Endothelial cell of hepatic sinusoid (primary cell): ENCODE results near the gene FFAR2.
"Not testable (repeated sequence)": the region's sequence is repeated elsewhere in the genome, so short reads cannot be mapped to it uniquely, and the experiment has no call there.

Experiments
- in situ Hi-C: cut with HindIII; loops from 2 replicates; pipeline ENCODE4 v1.10.0; 2017; ENCODE audit warnings: low sequenced_read_pairs

Gene FFAR2

DNA sequence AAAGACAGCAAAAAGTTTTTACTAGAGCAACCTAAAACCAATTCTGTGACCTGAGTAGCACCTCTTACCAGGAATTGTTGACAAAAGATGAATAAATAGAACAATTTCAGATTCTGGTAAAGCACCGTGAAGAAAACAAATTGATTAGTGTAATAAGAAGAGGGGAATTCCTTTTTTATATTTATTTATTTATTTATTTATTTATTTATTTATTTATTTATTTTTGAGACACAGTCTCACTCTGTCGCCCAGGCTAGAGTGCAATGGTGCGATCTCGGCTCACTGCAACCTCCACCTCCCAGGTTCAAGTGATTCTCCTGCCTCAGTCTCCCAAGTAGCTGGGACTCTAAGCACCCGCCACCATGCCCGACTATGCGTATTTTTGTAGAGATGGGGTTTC, 24.7 kb upstream of the FFAR2 start:
- in situ Hi-C loops = not testable (repeated sequence)

DNA sequence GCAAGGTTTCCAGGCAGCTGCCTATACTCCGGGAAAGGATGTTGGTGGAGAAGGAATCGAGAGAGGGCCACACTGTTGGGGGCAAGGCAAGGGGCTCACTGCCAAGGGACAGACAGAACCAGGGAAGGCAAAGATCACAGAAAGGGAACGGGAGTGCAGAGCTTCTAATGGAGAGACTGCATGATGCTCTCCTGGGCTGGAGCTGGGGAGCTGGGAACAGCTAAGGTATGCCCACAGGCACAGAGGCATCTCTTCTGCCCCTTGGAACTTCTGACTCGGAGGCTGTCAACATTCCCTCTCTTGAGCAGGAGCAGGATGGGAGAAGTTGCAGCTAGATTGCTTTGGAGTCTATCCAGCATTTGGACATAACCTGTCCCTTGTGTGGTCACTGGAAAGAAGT, 22.4 kb upstream of the FFAR2 start:
- in situ Hi-C loops = loop anchor here (25.0 kb wide), 1 partner anchor 138 kb away; the partner anchor contains the start of genes HAMP and MAG

DNA sequence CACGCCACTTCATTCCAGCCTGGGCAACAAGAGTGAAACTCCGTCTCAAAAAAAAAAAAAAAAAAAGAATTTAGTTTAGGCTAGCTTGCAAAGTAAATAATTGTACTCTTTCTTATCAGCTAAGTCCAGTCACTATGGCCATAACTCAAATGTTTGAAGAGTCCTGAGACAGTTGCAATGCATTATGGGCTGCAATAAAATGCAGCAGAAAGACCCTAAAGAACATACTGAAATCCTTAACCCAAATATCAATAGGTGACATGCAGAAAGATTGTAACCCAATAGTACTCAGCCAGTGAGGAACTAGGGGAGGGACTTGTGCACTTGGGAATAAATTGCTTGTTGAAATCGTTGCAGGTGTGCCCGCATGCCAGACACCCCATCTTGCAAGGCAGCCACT, 20.9 kb upstream of the FFAR2 start:
- in situ Hi-C loops = loop anchor here (25.0 kb wide), 1 partner anchor 140 kb away; the partner anchor contains the start of genes HAMP and MAG

DNA sequence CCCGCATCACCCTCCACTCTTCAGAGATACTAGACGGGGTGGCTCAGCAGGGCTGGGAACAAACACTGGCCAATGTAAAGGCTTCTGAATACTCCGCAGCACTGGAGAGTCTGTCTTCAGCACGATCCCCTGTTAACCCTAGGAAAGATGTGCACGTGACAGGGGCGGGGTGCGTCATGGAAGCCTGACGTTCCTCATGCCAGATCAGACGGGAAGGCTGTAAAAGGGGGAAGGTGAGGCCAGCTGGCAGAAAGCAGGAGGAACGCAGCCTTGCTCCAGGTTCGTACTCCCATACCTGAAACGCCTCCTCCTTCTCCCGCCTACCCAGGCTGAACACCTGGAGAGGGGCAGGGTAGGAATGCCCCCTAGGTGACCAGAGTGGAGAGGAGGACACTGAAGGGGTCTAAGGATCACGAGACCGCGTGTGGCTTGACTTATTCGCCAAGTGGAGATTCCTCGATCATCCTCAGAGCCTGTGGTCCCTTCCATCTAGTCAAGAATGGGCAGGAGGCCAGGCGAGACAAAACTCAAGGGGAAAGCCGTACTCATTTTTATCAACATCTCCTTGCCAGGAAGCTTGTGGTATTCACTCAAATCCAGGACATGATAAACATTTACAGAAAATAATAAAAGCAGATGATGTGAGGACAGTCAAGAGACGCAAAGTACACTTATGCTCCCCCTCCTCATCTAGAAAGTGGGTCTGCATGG, 18.2 kb upstream of the FFAR2 start:
- in situ Hi-C loops = loop anchor here (5.0 to 25.0 kb wide), 3 partner anchors 57 to 143 kb away; partner anchors contain the start of genes HAMP and MAG

DNA sequence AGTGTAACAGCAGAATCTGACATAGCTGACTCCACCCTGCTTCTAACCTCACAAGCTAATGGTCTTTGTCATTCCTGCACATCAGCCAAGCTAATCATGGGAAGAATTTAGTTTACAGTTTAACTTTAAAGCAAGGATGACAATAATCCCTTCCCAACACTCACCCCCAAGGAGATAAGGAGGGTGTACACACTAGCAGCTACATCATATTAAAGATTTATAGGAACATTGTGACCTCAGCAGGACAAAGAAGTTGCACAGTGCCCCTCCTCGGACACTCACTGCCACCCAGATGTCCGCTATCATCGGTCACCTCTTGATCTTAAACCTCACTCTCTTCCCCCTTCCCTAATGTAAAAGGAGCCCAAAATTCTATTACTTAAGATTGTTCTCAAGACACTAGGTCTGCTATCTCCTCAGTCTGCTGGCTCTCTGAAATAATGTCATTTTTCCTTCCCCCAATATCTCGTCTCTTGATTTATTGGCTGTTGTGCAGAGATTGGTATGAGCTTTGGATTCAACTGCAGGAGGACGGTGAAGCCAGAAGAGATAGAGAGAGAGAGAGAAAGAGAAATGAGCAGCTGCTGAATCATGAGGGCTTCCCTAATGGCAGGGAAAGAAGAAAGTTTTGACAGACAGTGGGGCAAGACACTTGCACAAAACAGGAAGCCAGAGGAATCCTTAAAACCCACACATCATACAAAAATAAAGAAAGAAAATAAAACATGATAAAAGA, 17.5 kb upstream of the FFAR2 start:
- in situ Hi-C loops = loop anchor here (5.0 to 25.0 kb wide), 3 partner anchors 57 to 143 kb away; partner anchors contain the start of genes HAMP and MAG

DNA sequence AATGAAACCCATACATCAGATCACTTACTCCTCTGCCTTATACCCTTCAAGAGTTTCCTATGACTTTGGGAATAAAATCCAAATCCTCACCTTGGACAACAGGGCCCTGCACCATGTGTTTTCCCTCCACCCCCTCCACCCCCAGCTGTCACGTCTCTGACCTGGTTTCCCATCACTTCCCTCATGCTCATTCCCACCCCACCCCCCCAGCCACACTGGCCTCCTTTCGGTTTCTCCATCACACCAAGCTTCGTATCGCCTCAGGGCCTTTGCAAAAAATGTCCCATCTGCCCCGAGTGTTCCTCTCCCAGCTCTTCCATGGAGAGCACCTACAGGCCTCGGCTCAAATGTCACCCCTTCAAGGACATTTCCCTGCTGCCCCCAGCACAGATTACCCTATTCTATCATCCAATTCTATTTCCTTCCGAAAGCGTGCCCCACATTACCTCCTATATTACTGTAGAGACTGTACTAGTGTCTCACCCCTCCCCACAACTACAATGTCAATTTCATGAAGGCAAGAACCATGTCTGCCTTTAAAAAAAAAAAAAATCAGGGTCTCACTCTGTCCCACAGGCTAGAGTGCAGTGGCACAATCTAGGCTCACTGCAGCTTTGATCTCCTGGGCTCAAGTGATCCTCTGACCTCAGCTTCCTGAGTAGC, 16.8 kb upstream of the FFAR2 start:
- in situ Hi-C loops = loop anchor here (5.0 to 25.0 kb wide), 3 partner anchors 56 to 144 kb away; partner anchors contain the start of genes HAMP and MAG

DNA sequence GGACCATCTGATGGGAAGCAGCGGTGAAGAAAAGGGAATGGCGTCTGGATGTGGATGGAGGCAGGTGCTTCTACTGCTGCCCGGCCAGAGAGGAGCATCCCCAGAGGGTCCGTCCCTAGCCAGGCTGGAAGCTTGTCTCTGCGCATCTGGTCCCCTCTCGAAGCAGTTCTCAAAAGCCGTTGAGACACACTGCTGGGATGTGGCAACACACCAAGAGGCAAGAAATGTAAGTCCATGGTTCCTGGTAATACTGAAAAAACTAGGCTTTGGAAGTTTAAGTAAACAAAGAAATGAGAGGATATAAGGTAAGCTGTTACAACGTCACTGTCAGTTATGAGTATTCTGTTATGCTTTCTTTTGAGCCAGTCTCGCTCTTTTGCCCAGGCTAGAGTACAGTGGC, 15.1 kb upstream of the FFAR2 start:
- in situ Hi-C loops = loop anchor here (5.0 to 25.0 kb wide), 3 partner anchors 54 to 146 kb away; partner anchors contain the start of genes HAMP and MAG

DNA sequence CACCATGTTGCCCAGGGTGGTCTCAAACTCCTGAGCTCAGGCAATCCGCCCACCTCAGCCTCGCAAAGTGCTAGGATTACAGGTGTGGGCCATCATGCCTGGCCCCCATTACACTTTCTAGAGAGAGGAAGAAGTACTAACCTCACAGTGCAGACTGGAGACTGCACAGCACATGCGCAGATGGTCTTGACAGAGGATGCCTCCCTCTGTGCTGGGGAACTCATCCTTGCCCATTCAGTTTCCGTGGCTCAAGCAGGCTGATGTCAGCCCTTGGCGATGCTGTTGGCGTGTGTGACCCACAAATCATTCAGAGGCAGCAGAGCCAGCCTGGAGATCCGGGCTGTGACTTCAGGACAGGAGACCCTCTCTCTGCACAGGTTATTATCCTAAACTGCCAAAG, 14.6 kb upstream of the FFAR2 start:
- in situ Hi-C loops = loop anchor here (5.0 to 25.0 kb wide), 3 partner anchors 54 to 146 kb away; partner anchors contain the start of genes HAMP and MAG

DNA sequence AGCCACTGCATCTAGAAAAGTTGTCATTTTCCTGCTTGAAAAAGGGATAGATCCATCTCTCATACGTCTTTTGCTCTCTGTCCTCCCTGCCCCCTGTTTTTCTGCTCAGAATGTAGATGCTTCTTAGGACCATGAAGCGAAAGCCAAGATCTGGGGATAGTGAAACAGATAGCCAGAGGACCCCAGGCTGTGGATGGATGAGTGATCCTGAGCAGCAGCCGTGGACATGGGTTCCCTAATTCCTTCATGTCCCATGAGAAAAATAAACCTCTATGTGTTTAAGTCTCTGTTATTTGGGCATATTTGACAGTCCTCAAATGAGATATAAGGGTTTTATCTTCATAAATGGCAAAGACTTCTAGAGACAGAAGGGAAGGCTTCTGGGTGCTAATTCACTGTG, 12.2 kb upstream of the FFAR2 start:
- in situ Hi-C loops = loop anchor here (25.0 kb wide), 1 partner anchor 149 kb away; the partner anchor contains the start of genes HAMP and MAG

DNA sequence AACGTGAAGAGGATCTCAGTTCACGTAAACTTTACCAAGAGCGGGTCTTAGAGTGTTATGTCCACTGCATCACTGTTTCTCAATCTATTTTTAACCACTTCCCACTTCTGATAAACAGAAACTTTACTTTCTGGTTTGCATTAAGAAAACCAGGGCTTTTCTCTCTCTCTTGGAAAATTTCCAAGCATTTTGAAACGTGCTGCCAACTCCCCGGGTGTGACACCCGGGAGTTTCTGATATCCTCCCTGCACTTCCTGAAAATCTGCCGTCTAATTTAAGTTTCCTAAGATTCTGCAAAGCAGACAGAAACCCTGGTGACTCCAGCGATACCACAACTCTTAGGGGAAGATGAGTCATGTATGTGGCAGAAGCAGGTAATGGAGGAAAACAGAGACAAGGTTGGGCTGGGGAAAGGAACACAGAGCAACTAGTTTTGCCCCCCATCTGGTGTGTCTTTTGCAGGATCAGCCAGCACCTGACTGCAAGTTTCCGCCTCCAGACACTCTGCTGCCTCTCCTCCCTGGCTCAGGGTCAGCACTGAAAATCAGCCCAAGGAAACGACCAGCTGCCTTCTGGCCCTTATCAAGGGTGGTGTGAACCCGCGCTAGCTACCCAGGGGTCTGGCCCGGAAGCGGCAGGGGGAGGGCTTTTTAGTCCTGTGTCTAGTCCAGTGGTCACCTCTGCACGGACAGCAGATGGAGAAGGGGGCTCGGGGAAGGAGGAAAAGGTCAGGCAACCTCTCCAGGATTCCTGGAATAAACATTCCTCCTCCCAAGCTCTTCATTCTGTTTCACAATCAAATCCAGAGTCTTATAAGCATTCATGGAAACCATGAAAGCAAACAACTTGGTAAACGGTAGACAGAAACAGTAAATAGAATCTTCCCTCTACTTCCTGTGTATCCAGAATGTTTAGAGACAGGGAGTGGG, 11.3 kb upstream of the FFAR2 start:
- in situ Hi-C loops = loop anchor here (25.0 kb wide), 1 partner anchor 149 kb away; the partner anchor contains the start of genes HAMP and MAG

DNA sequence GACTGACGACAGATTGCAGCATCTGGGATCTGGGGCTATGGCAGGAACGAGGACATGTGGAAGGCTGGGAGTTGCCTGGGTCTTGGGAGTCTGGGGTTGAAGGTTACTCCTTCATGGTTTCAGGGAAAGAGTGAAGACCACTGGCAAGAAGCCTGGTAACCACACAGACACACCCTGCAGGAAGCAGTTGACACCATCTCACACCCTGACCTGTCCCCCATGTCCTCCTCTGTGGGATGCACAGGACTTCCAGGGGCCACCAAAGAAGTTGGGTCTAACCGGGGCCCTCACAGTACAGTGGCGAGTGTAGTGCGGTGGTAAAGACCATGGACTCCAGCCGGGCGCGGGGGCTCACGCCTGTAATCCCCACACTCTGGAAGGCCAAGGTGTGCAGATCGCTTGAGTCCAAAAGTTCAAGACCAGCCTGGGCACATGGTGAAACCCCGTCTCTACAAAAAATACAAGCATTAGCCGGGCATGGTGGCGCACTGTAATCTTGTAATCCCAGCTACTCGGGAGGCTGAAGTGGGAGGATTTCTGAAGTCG, 10.6 kb upstream of the FFAR2 start:
- in situ Hi-C loops = loop anchor here (25.0 kb wide), 1 partner anchor 150 kb away; the partner anchor contains the start of genes HAMP and MAG

DNA sequence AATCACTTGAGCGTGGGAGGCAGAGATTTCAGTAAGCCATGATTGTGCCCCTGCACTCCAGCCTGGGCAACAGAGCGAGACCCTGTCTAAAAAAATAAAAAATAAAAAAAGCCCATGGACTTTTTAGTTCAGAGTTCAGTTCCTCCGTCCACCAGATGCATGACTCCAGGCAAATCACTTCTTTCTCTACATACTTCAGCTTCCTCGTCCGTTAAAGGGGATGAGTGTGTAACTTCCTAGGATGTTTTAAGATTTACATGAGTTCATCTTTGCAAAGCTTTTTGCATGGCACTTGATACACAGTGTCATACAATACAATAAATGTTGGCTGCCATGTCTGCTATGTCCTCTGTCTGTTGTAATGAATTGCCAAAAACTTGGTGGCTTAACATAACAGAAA, 10.0 kb upstream of the FFAR2 start:
- in situ Hi-C loops = loop anchor here (25.0 kb wide), 1 partner anchor 151 kb away; the partner anchor contains the start of genes HAMP and MAG

DNA sequence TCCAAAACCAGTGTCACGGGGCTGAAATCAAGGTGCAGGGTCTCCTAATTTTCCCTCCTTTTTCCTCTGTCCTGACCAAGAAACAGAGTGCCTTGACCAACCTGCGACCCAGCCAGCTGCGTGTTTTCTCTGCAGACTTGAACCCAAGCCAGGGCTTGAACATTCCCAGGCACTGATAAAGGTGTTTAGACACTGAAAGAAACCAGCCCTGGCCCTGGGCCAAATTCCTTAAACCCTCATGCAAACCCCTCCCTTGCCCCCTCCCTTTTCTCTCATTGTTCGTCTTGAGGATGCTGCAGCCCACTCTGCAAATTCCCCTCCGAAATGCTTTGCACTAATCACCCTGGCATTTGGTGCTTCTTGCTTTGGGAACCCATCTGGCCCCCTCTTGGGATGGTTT, 9.5 kb upstream of the FFAR2 start:
- in situ Hi-C loops = loop anchor here (25.0 kb wide), 1 partner anchor 151 kb away; the partner anchor contains the start of genes HAMP and MAG

DNA sequence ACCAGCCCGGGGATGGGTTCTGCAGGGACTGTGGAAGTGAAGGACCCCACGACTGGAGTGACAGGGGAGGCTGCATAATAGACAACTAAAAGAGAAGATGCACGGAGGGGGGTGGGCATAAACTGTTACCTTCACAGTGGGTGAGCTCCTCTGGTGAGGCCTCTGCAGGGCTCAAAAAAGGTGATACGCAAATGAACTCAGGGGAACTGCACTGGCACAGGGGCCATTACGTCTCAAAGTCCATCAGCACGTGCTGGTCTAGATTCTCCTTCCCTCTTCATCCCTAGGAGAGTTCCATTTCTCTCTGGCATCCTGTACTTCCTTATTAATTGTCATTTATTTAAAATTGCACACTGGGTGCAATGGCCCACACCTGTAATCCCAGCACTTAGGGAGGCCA, 8.1 kb upstream of the FFAR2 start:
- in situ Hi-C loops = loop anchor here (25.0 kb wide), 1 partner anchor 153 kb away; the partner anchor contains the start of genes HAMP and MAG

DNA sequence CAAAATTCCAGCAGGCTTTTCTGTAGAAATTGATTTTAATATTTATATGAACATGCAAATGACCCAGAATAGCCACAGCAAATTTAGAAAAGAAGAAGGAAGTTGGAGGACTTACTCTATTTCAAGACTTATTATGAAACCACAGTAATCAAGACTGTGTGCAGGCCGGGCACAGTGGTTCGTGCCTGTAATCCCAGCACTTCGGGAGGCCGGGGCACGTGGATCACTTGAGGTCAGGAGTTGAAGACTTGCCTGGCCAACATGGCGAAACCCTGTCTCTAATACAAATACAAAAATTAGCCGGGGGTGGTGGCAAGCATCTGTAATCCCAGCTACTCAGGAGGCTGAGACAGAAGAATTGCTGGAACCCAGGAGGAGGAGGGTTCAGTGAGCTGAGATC, 6.0 kb upstream of the FFAR2 start:
- in situ Hi-C loops = loop anchor here (25.0 kb wide), 1 partner anchor 155 kb away; the partner anchor contains the start of genes HAMP and MAG

DNA sequence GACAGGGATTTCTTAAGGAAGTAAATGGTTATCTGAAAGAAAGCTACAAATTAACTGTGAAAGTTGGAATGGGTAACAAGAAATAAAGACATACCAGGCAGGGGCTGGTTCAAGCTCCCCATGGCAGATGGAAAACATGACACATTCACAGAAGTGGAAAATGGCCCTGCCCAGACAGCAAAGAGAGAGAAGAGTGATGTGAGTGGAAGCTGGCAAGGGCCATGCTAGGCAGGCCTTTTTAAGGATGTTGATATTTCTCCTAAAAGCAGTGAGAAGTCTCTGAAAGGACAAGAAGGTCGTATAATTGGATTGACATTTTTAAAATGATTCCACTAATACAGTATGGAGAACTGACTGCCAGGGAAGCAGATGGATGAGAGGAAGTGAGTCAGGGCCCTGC, 3.3 kb upstream of the FFAR2 start:
- in situ Hi-C loops = loop anchor here (25.0 kb wide), 1 partner anchor 157 kb away; the partner anchor contains the start of genes HAMP and MAG

DNA sequence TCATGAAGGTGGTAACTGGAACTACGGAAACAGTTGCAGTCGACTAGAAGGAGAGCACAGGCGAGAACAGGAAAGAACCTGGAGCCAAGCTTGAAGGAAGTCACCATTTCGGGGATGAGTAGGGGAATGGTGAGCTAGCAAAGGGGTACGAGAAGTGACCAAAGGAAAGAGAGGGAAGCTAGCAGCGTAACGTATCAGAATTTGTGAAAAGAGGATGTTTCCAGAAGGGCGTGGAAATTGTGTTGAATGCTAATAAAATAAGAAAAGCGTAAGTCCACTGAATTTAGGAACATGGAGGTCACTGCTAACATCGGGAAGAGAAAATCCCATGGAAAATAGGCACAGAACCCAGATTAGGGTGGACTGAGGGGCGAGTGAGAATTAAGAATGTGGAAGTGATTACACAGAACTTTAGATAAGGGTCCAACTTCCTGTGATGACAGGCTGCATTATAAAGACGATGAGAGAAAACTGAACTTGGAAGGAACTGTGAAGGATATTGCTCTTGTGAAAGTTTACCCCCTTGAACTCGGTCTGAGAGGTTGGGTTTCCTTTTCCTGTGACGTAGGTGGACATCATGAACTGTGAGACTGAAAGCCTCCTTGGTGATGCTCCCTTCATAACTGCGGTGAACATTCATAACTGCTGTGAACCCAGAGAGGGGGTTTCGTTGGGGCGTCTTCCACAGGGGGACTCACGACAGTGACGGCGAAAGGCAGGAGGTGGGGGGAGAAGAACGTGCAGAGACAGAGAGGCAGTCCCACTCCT, 2.0 kb upstream of the FFAR2 start:
- in situ Hi-C loops = loop anchor here (25.0 kb wide), 1 partner anchor 159 kb away; the partner anchor contains the start of genes HAMP and MAG

DNA sequence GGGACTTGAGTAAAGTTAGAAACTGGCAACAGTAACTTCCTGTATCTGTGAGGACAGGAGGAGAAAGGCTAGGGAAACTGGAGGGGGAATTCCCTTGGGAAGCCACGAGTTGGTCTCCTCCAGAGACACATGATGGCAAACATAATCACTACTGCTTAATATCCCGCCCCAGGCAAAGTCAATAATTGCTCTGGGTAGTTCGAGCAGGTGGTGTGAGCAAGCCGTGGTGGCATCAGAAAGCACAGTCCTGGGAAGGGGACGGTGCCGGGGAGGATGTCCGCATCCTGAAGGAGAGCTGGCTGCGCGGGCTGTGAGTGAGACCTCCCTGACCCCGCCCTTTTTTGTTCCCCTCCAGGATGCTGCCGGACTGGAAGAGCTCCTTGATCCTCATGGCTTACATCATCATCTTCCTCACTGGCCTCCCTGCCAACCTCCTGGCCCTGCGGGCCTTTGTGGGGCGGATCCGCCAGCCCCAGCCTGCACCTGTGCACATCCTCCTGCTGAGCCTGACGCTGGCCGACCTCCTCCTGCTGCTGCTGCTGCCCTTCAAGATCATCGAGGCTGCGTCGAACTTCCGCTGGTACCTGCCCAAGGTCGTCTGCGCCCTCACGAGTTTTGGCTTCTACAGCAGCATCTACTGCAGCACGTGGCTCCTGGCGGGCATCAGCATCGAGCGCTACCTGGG, 1.4 kb downstream of the FFAR2 start:
- in situ Hi-C loops = loop anchor here (25.0 kb wide), 1 partner anchor 162 kb away; the partner anchor contains the start of genes HAMP and MAG
